Retina (tissue), 1 donor: ENCODE measurements around the gene DPH1.
"Not testable (repeated sequence)": the region's sequence is repeated elsewhere in the genome, so short reads cannot be mapped to it uniquely, and the experiment has no call there.

ENCODE experiments used
- DNase-seq: peaks from one replicate; pipeline ENCODE4 v3.0.0-alpha.2; 2016

Gene DPH1

GRCh38 chr17:2008332-2009126, 21.4 kb upstream of the DPH1 start:
- no peak for DNase-seq

- DNase-seq, result no peak
These were observed 20.2 kb upstream of the DPH1 start for GRCh38 chr17:2009737-2010136.

- peak; percentile 75 for DNase-seq
These were observed 18.3 kb upstream of the DPH1 start for GRCh38 chr17:2011411-2012371.

GRCh38 chr17:2012499-2012898, 17.5 kb upstream of the DPH1 start:
- no peak for DNase-seq

GRCh38 chr17:2013220-2013993, 16.5 kb upstream of the DPH1 start:
- not testable (repeated sequence) for DNase-seq

- DNase-seq, result no peak
These were observed 16.0 kb upstream of the DPH1 start for GRCh38 chr17:2013994-2014317.

GRCh38 chr17:2015314-2015713, 14.6 kb upstream of the DPH1 start:
- DNase-seq, result no peak

- no peak for DNase-seq
These were observed 13.5 kb upstream of the DPH1 start for GRCh38 chr17:2016494-2016893.

- DNase-seq, result peak; percentile 44
These were observed 12.5 kb upstream of the DPH1 start for GRCh38 chr17:2017274-2017941.

- DNase-seq, result peak; percentile 56
These were observed 11.0 kb upstream of the DPH1 start for GRCh38 chr17:2018716-2019510.

- DNase-seq, result no peak
These were observed 10.2 kb upstream of the DPH1 start for GRCh38 chr17:2019723-2020122.

- peak; percentile 19 for DNase-seq
These were observed 9.2 kb upstream of the DPH1 start for GRCh38 chr17:2020721-2021120.

- DNase-seq, result peak; percentile 50
These were observed 7.2 kb upstream of the DPH1 start for GRCh38 chr17:2022647-2023240.

GRCh38 chr17:2023256-2023655, 6.7 kb upstream of the DPH1 start:
- peak; percentile 59 for DNase-seq

- DNase-seq, result peak; percentile 80
These were observed 6.0 kb upstream of the DPH1 start for GRCh38 chr17:2023692-2024571.

- DNase-seq, result peak; percentile 71
These were observed 5.3 kb upstream of the DPH1 start for GRCh38 chr17:2024572-2025219.

- peak; percentile 77 for DNase-seq
These were observed 4.7 kb upstream of the DPH1 start, which contains the start of gene RTN4RL1 for GRCh38 chr17:2025220-2025621. Gene RTN4RL1, minus strand, starts transcription at chr17:2025334. Its CDS starts 469 bp downstream, at chr17:2024865.

- DNase-seq, result peak; percentile 82
These were observed 4.2 kb upstream of the DPH1 start for GRCh38 chr17:2025622-2026309.
